Motor neuron (in vitro differentiated cells): ENCODE results near the gene TNFRSF21. TPM values are rescaled to one million over a fixed set of nuclear protein-coding genes. Genes with fewer than 3 reads are reported as not detected.
"Not testable (repeated sequence)": the region's sequence is repeated elsewhere in the genome, so short reads cannot be mapped to it uniquely, and the experiment has no call there.

Experiments
- ATAC-seq, 8 experiments: fragments of 200-7000 bp; cut with Tn5 transposase; replicated peaks in 6 of 8; 2 replicates each; pipeline ENCODE4 v1.8.0; 2021; ENCODE audit warnings: mild to moderate bottlenecking in 8 of 8, moderate library complexity in 8 of 8
- H3K27ac ChIP-seq, 2 donors: fragments of 250-450 bp; sonication (Bioruptor Pico); 2 replicates each; pipeline ENCODE4 v1.9.0; 2021; ENCODE audit warnings: antibody characterized with exemption in 2 of 2, mild to moderate bottlenecking in 2 of 2, moderate library complexity in 1 of 2
- H3K4me1 ChIP-seq, 2 donors: fragments of 250-450 bp; sonication (Bioruptor Pico); replicated peaks in 1 of 2; 2 replicates each; pipeline ENCODE4 v1.6.1; 2021; ENCODE audit warnings: antibody characterized with exemption in 2 of 2, mild to moderate bottlenecking in 2 of 2, moderate library complexity in 1 of 2
- H3K4me3 ChIP-seq, 5 donors: fragments of 250-450 bp; sonication (Bioruptor Pico); 2 replicates each; pipeline ENCODE4 v1.9.0; 2021; ENCODE audit warnings: antibody characterized with exemption in 5 of 5, mild to moderate bottlenecking in 5 of 5, moderate library complexity in 4 of 5
- WGBS, 10 experiments: fragments of 450-650 bp; shearing (Covaris generic); methylation state at CpG; one replicate each; pipeline ENCODE4 v1.0.0; 2022; 5-methylcytosine and 5-hydroxymethylcytosine counted together
- in situ Hi-C, 9 experiments: fragments of 400-800 bp; cut with MboI; loops; one replicate each; pipeline ENCODE4 v1.15.0; 2021; ENCODE audit warnings: low sequenced_read_pairs in 9 of 9, low pct_unique_long_range_greater_than_20kb in 2 of 9; ENCODE audit not compliant: unreplicated experiment in 9 of 9
- total RNA-seq, 8 experiments: library from RNA; unstranded; fragments of 300-600 nt; gene quantifications; 2 replicates each; pipeline versions ENCODE4 v1.2.3 to v1.2.4, GENCODE V29; 2022

TNFRSF21 gene
- total RNA-seq, 8 experiments from 2014 or later: 1.2 to 50.1 (median 17.2) TPM

DNA sequence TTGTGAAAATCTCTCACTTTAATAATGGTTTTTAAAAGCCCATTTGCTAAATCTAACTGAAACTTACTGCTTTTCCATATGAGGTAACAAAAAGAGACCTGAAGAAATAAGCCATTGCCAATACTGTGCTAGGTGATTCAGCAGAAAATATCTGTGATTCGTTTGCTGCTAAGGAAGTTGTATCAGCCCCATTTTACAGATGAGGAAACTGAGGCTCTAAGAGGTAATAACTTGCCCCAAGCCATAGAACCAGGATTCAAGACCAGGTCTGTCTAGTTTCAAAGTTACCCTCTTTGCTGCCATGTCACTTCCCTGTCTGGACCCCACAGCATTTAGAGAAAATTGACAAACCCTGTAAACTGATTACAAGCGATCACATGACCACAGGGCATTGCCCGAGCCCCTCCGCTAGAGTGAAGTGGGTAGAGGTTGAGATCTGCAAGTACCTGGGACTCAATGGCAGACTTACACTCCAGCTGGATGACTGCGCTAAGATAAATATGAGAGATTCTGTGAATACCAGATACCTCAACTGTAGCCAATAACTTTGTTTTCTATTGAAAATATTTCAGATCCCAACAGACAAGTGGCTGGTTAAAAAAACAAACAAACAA, 69.3 kb downstream of the TNFRSF21 start:
- Histone ChIP-seq H3K4me1 (peaks cover 14 to 33% of the 10 kb centered on the region in 2 donors), H3K27ac (no peak overlapping the region), H3K4me3 (no peak overlapping the region)
- in situ Hi-C loops: no loop called here
- ATAC-seq: no peak
- WGBS, 10 experiments: 52 to 100% (median 88%) methylated on average over 1 to 5 of the region's 5 CpGs; no CpG with 5 or more reads in 1 of the 10 experiments

DNA sequence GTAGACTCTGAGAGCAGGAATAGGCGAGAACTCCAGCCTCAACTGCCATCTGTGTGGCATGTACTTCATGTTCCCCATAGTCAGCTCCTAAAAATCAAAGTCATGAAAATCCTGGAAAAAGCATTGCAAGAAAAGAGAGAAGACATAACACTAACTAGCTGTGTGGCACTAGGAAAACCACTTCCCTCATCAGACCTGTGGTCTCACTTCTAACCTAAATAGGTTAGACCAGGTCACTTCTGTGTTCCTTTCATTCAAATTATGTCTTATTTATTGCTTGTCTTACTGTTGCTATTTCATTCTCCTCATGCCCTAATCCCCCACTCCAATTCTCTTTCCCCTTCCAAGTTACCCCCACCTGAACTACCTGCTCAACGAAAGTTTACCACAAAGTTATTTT, 70.2 kb downstream of the TNFRSF21 start:
- Histone ChIP-seq H3K4me3 (no peak overlapping the region), H3K4me1 (peaks cover 12 to 24% of the 10 kb centered on the region in 2 donors), H3K27ac (no peak overlapping the region)
- ATAC-seq: no peak
- in situ Hi-C loops: no loop called here
- WGBS, 10 experiments: 17 to 100% (median 85%) methylated on average over 1 to 2 of the region's 2 CpGs; no CpG with 5 or more reads in 2 of the 10 experiments

DNA sequence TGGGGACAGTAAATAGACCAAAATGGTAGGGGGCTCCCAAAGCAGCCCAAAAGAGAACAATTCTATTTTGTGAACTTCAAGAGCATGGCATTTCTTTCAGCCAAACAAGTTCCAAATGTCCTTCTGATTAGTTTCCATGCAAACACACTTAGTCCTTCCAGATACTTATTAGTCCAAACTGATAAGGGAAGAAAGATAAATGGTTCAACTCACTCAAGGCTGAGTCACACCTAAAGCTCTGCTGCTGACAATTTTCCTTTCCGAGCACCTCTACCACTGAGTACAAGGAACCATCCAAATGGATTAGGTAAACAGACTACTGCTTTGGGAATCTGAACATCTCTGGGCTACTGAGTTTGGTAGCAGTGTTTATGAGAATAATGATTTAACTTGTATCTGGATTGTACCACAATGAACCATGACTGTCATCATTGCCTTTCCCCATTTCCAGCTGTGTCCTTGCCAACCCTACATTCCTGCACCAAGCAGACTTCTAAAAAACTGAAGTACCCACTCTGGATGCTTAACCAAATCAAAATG, 71.2 kb downstream of the TNFRSF21 start:
- in situ Hi-C loops: no loop called here
- no peak overlapping the region for H3K4me3 ChIP-seq
- WGBS, 10 experiments: 13 to 100% (median 100%) methylated on average over 1 of the region's 1 CpG; no CpG with 5 or more reads in 5 of the 10 experiments
- H3K27ac ChIP-seq: no peak overlapping the region
- peaks cover 11 to 24% of the 10 kb centered on the region in 2 donors for H3K4me1 ChIP-seq
- ATAC-seq: no peak

DNA sequence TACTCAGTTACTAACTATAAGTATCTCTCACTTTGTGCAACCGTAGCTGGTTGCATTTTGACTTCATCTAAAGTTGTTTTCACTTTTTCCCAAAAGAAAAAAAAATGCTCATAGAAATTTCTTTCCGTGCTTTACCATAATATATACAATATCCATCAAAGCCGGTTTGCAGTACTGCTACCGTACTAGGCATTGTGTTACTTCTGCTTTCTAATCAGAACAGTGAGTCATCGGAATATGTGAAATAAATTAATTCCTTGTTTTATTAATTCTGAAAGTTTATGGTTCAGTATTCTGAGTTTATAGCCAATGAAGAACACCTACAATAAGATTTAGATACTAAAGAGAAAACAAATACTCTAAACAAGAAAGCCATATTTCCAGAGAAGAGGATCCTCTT, 72.5 kb downstream of the TNFRSF21 start:
- in situ Hi-C loops: no loop called here
- H3K27ac ChIP-seq: no peak overlapping the region

DNA sequence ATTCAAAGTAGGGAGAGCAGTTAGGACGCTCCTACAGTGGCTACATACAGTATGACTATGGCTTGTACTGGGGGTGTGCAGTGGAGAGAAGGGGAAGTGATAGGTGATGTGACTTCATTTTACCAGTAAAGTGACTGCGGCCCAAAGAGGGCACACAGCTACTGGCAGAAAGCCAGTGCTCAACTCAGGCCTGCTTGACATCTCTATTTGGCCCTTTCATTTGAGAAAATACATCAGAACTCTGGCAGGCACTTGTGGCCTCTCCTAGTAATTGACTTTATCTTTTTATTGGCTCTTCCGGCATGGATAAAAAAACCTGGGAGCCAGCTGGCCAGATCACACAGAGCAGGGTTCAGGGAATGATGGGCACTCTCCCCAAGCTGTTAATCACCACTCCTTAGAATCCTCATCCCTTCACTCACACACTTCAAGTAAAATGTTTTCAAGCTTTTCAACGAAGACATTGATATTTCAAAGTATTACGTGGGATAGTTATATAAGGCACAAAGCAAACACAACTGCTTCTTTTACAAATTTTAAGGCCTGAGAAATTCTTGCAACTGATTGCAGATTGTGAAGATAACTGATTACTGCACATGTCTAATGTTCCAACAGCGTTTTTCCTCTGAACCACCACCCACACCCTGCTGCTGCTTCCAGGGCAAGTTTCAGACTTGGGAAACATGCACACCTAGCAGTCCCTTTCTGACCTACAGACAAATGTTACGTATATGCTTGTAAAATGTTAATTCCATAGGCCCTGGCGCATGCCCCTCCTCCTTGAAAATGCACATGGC, 73.5 kb downstream of the TNFRSF21 start:
- WGBS, 10 experiments: 31 to 100% (median 86%) methylated on average over 1 to 7 of the region's 8 CpGs; no CpG with 5 or more reads in 1 of the 10 experiments
- peak in 5 of 8 experiments; percentile 57 to 90 (median 81) for ATAC-seq

More for the DNA sequence above, 72.5 kb downstream of the TNFRSF21 start:
- Histone ChIP-seq H3K4me3 (no peak overlapping the region), H3K4me1 (peaks cover 11 to 15% of the 10 kb centered on the region in 2 donors)
- 71 to 98% (median 86%) methylated on average over 3 to 5 of the region's 5 CpGs; no CpG with 5 or more reads in 1 of the 10 experiments for WGBS, 10 experiments
- no peak for ATAC-seq

GRCh38 chr6:47235421-47235820, 74.3 kb downstream of the TNFRSF21 start:
- in situ Hi-C loops: no loop called here
- WGBS, 10 experiments: 0 to 100% (median 100%) methylated on average over 1 of the region's 1 CpG; no CpG with 5 or more reads in 6 of the 10 experiments

More for the DNA sequence above, 73.5 kb downstream of the TNFRSF21 start:
- H3K27ac ChIP-seq: no peak overlapping the region
- in situ Hi-C loops: no loop called here
- H3K4me3 ChIP-seq: no peak overlapping the region
- H3K4me1 ChIP-seq: peaks cover 5 to 10% of the 10 kb centered on the region in 2 donors

DNA sequence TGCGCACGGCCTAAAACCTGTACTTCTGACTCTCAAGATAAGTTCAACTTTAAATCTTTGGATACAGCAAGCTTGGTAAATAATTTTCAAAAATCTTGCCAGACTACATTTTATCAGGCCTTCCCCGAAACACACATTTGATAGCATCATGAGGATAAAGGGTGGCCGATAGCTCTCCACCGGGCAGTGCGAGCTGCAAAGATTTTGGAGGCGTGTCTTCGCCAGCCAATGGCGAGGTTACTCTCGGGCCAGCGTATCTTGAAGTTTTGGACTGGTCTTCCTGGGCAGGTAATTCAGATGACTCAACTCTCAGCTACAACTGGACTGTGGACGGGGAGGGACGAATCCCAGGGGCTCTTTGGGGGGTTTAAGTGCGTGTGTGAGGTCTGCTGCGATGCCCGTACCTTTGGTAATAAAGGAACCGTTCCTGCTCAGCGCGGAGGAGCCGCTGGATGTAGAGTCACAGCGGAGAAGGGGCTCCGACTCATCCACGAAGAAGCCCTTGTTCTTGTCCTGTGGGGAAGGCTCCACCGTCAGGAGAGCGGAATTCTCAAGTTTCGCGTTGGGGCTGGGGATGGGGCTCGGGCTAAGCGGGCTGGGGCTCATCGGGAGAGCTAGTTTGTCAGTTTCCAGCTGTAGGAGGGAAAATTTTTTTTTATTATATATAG, 75.3 kb downstream of the TNFRSF21 start:
- in situ Hi-C loops: no loop called here
- ATAC-seq: no peak
- WGBS, 10 experiments: 56 to 100% (median 100%) methylated on average over 1 to 15 of the region's 30 CpGs; no CpG with 5 or more reads in 3 of the 10 experiments

More at GRCh38 chr6:47235421-47235820, 74.3 kb downstream of the TNFRSF21 start:
- Histone ChIP-seq H3K27ac (no peak overlapping the region), H3K4me1 (peaks cover 5 to 10% of the 10 kb centered on the region in 2 donors), H3K4me3 (no peak overlapping the region)
- ATAC-seq: no peak

GRCh38 chr6:47231151-47231550, 78.6 kb downstream of the TNFRSF21 start:
- in situ Hi-C loops: no loop called here
- peaks cover under 1 to 5% of the 10 kb centered on the region in 2 donors for H3K4me1 ChIP-seq
- no peak for ATAC-seq
- no peak overlapping the region for H3K4me3 ChIP-seq
- H3K27ac ChIP-seq: no peak overlapping the region
- WGBS, 10 experiments: 37 to 100% (median 89%) methylated on average over 1 to 4 of the region's 4 CpGs; no CpG with 5 or more reads in 1 of the 10 experiments

More for the DNA sequence above, 75.3 kb downstream of the TNFRSF21 start:
- Histone ChIP-seq H3K4me1 (peaks cover 5 to 10% of the 10 kb centered on the region in 2 donors), H3K4me3 (no peak overlapping the region), H3K27ac (no peak overlapping the region)

DNA sequence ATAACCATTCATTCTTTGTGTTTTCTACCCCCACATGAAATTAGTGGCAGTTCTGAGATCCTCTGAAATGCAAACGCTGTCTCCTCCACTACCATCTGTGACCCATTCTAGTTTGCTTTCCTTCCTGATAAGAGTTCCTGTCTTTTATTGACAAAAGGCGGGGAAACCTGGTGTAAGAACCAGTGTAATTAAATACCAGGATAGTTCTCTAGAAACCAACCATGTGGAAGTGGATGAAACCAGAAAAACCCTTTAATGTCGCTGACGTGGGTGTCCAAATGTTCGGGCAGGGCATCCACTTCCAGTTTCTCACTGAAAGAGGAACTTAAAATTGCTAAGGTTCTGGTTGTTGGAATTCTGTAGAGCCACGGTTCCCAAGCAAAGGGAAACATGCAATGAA, 79.1 kb downstream of the TNFRSF21 start:
- no peak overlapping the region for H3K4me3 ChIP-seq
- ATAC-seq: no peak
- WGBS, 10 experiments: 38 to 100% (median 85%) methylated on average over 1 to 6 of the region's 6 CpGs
- in situ Hi-C loops: no loop called here
- no peaks in the 10 kb centered on the region for H3K4me1 ChIP-seq
- H3K27ac ChIP-seq: no peak overlapping the region

GRCh38 chr6:47229255-47229654, 80.5 kb downstream of the TNFRSF21 start:
- no peak overlapping the region for H3K27ac ChIP-seq
- 43 to 100% (median 79%) methylated on average over 1 to 7 of the region's 7 CpGs for WGBS, 10 experiments

GRCh38 chr6:47228093-47228492, 81.6 kb downstream of the TNFRSF21 start:
- ATAC-seq, in situ Hi-C loops, H3K27ac ChIP-seq, H3K4me1 ChIP-seq, H3K4me3 ChIP-seq: not testable (repeated sequence)
- WGBS, 10 experiments: 0 to 100% (median 93%) methylated on average over 2 to 3 of the region's 3 CpGs; no CpG with 5 or more reads in 1 of the 10 experiments

More at GRCh38 chr6:47229255-47229654, 80.5 kb downstream of the TNFRSF21 start:
- Histone ChIP-seq H3K4me3 (no peak overlapping the region), H3K4me1 (no peaks in the 10 kb centered on the region)
- in situ Hi-C loops: no loop called here
- ATAC-seq: no peak

DNA sequence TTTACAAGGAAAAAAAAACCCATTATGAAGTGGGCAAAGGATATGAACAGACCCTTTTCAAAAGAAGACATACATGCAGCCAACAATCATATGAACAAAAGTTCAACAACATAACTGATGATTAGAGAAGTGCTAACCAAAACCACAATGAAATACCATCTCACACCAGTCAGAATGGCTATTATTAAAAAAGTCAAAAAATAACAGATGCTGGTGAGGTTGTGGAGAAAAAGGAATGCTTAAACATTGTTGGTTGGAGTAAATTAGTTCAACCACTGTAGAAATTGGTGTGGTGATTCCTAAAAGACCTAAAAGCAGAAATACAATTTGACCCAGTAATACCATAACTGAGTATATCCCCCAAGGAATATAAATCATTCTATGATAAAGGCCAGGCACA, 86.5 kb downstream of the TNFRSF21 start:
- H3K27ac ChIP-seq, H3K4me3 ChIP-seq, in situ Hi-C loops, ATAC-seq, H3K4me1 ChIP-seq: not testable (repeated sequence)
